SHP77 treated with DMSO at 0.1 percent for 48 hours (cell line): ENCODE measurements around the gene CPT1B.
"Not testable (repeated sequence)": the region's sequence is repeated elsewhere in the genome, so short reads cannot be mapped to it uniquely, and the experiment has no call there.

Experiments used
- DNase-seq: peaks from one replicate; lab custom pipeline; 2025; lab: John Stamatoyannopoulos, UW

The CPT1B gene

GRCh38 chr22:50545522-50546325 is 32.5 kb downstream of the CPT1B start, which contains the start of gene KLHDC7B:
TSS of gene KLHDC7B (plus strand) at chr22:50545899. CDS start at chr22:50546244, 345 bp downstream.
- DNase-seq, result no peak

- DNase-seq, result no peak
Measured at GRCh38 chr22:50544746-50545253, 33.4 kb downstream of the CPT1B start.

GRCh38 chr22:50544078-50544745 is 34.0 kb downstream of the CPT1B start:
- DNase-seq, result no peak

- DNase-seq, result no peak
Measured at GRCh38 chr22:50542416-50542927, 35.8 kb downstream of the CPT1B start.

- DNase-seq, result not testable (repeated sequence)
Measured at GRCh38 chr22:50541667-50542026, 36.6 kb downstream of the CPT1B start.

GRCh38 chr22:50540381-50540780 is 37.8 kb downstream of the CPT1B start:
- DNase-seq, result no peak

GRCh38 chr22:50537765-50538164 is 40.5 kb downstream of the CPT1B start:
- no peak for DNase-seq

- no peak for DNase-seq
Measured at GRCh38 chr22:50536226-50536625, 42.0 kb downstream of the CPT1B start.

GRCh38 chr22:50535113-50535512 is 43.1 kb downstream of the CPT1B start:
- no peak for DNase-seq

- DNase-seq, result not testable (repeated sequence)
Measured at GRCh38 chr22:50533856-50534711, 44.1 kb downstream of the CPT1B start.

- no peak for DNase-seq
Measured at GRCh38 chr22:50532824-50533796, 45.1 kb downstream of the CPT1B start.

GRCh38 chr22:50531962-50532674 is 46.1 kb downstream of the CPT1B start:
- DNase-seq, result no peak

- no peak for DNase-seq
Measured at GRCh38 chr22:50531546-50531961, 46.7 kb downstream of the CPT1B start.

GRCh38 chr22:50530877-50531545 is 47.2 kb downstream of the CPT1B start:
- no peak for DNase-seq

GRCh38 chr22:50530580-50530876 is 47.7 kb downstream of the CPT1B start:
- no peak for DNase-seq

GRCh38 chr22:50529897-50530579 is 48.2 kb downstream of the CPT1B start, which contains the start of gene TYMP:
TSS of gene TYMP (minus strand) at chr22:50530012. CDS start at chr22:50529709, 303 bp downstream.
- DNase-seq, result no peak

- DNase-seq, result no peak
Measured at GRCh38 chr22:50529416-50529896, 48.8 kb downstream of the CPT1B start.

- no peak for DNase-seq
Measured at GRCh38 chr22:50528682-50529415, 49.4 kb downstream of the CPT1B start.
